Ammon's horn (tissue), 1 donor: ENCODE data around the gene SLC4A4.

Experiments
- DNase-seq: peaks from one replicate; pipeline ENCODE4 v3.0.0-alpha.2; 2016; ENCODE audit warnings: low spot score

The SLC4A4 gene

DNA sequence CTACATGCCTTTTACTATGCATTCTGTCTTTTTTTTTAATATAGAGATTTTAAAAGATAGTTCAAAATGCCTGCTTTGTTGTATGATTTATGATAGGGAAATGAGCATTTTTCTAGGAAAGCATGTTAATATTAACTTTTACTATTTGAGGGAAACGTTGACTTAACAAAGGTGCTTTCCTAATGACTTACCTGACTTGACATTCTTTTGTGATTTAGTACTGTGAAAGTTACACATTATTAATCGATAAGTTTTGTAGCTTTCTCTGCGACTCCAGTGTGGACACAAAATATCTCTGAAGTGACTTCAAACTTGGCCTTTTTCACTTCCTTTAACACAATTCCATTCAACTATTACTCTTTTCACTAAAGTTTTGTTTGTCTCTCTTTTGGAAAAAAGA, 260.8 kb downstream of the SLC4A4 start:
- DNase-seq = no peak

DNA sequence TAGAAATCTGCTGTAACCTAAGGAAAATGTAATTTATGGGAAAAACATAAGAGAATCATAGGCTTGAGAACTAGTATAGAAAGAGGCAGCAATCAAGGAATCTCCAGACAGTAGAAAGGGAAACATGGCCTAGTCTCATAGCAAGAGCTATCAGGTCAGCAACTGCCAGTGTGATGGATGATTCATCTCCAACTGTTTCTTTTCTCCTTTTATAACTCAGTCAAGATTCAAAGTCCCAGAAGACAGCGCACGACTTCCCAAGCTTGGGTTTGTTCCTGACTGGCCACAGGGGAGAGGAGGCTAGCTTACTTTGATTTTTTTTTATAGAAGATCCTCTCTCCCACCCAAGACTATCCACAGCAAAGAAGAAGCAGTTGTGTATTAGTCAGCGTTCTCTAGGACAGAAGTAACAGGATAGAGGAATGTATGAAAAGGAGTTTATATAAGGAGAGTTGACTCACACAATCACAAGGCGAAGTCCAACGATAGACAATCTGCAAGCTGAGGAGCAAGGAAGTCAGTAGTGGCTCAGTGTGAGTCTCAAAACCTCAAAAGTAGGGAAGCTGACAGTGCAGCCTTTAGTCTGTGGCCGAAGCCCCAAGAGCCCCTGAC, 263.6 kb downstream of the SLC4A4 start:
- no peak for DNase-seq

DNA sequence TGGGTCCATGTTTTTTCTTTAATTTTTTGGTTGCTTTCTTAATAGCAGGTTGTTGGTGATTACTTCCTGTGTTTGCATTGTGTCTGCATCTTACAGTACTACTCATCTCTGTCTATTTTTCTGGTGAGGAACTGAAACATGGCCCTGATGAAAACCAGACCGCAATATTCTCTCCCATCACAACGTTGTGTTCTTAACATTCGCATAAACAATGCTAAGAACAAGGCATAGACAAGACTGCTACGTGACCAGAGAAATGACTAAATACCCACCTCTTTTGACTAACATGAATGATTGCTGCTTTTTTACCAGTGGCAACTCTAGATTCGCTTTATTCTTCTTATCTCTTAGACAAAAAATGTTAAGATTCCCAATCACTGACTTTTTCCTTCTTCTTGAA, 266.0 kb downstream of the SLC4A4 start:
- DNase-seq = no peak

GRCh38 chr4:71607109-71607508, 268.3 kb downstream of the SLC4A4 start:
- no peak for DNase-seq

DNA sequence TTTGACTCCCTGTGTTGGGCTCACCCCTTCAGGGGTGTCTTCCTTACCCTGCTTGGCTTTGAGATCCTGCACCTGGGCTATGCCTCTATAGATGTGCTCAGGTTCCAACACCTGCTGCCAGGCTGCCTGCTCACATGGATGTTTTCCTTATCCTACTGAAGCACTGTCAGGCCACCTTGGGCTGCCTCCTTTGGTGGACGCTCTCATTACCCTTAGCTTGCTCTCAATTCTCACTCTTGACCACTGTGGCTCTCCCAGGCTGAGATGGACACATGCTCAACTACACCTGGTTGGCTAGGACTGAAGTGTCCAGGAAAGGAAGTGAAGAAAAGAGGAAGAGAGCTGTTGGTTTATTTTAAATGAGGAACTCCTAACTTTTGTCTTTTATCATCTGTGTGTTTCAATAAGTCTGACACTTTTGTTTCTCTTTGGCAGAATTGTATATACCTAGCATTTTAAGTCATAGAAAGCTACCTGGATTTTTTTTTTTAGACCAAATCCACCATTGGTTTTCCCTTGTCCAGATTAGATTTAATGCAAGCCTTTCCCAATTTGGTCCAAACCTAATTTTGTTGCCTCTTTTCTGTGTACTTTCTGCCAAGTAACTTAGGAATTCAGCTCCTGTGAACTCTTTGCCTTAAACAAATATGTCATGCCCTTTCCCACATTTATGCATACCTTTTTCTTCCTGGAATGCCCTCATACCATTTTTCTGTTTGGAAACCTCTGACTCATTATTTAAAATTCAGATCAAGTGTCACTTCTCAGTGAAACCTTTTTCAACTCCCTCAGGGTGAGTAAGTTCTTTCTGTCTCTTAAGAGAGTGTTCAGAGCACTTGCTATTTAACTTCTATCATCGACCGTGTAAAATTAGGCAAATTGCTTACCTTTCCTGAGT, 269.2 kb downstream of the SLC4A4 start:
- no peak for DNase-seq

- no peak for DNase-seq
Observed at GRCh38 chr4:71608678-71609071, 269.9 kb downstream of the SLC4A4 start.

DNA sequence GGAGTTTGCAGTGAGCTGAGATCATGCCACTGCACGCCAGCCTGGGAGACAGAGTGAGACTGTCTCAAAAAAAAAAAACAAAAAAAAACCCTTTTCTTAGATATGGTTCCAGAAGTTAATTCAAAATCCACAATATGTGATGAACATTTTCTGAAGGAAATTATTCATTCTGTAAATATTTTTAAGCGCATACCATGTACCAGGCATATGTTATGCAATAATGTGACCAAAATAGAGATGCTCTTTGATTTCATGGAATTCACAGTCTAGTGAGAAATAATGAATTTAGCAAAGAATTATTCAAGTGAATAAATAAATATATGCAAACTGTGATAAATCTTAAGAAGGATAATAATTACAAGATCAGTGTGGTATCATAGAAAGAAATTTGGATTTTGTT, 270.3 kb downstream of the SLC4A4 start:
- no peak for DNase-seq

DNA sequence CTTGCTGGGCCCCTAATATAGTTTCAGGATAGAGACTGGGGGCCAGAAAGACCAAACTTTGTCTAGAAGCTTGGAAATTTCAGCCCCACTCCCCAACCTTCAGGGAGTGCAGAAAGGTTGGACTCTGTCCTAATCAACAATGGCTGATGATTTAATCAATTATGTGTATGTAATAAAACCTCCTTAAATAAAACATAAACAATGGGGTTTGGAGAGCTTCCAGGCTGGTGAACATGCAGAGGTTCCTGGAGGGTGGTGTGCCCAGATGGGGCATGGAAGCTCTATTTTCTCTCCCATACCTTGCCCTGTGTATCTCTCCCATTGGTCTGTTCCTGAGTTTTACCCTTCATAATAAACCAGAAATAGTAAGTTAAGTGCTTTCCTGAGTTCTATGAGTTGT, 270.8 kb downstream of the SLC4A4 start:
- DNase-seq = no peak

- no peak for DNase-seq
Observed at GRCh38 chr4:71614621-71615020, 275.8 kb downstream of the SLC4A4 start.

- DNase-seq = no peak
Observed at GRCh38 chr4:71616168-71616811, 277.5 kb downstream of the SLC4A4 start.
